Measurements from ENCODE around the gene PALLD. TPM values are rescaled to one million over a fixed set of nuclear protein-coding genes. Genes with fewer than 3 reads are reported as not detected.

The PALLD gene
- total RNA-seq, 4 donors from 2014 or later = 60.2 to 437 (median 118) TPM

- Histone ChIP-seq H3K36me3 (no peaks in the 10 kb centered on the region), H3K4me1 (peaks cover 0 to 9% (median 0%) of the 10 kb centered on the region in 3 donors), H3K4me3 (no peak overlapping the region), H3K9me3 (no peaks in the 10 kb centered on the region), H3K27ac (no peak overlapping the region), H3K27me3 (no peaks in the 10 kb centered on the region)
- DNase-seq = no peak
- TF ChIP-seq CTCF (IDR thresholded peaks at IDR 0.05) = peak in 5 of 6 experiments; percentile 21 to 52 (median 49)
- TF ChIP-seq POLR2A (IDR thresholded peaks at IDR 0.05) = no peak
- intact Hi-C loops (cut with DNase I) = loop anchor here (10.0 kb wide), 1 partner anchor 400 kb away; no protein-coding TSS in a partner anchor
- WGBS, 2 donors = 0 to 8% methylated on average over 3 of the region's 3 CpGs
Observed at GRCh38 chr4:168514249-168514852, 17.5 kb downstream of the PALLD start.

GRCh38 chr4:168515222-168516011 lies 18.6 kb downstream of the PALLD start:
- no peaks in the 10 kb centered on the region for H3K27me3 ChIP-seq
- H3K9me3 ChIP-seq = no peaks in the 10 kb centered on the region
- H3K36me3 ChIP-seq = no peaks in the 10 kb centered on the region
- H3K27ac ChIP-seq = no peak overlapping the region
- 54 to 71% methylated on average over 5 of the region's 5 CpGs for WGBS, 2 donors
- no peak overlapping the region for H3K4me3 ChIP-seq
- peaks cover 0 to 9% (median 0%) of the 10 kb centered on the region in 3 donors for H3K4me1 ChIP-seq
- TF ChIP-seq CTCF (IDR thresholded peaks at IDR 0.05) = no peak
- no peak for TF ChIP-seq POLR2A (IDR thresholded peaks at IDR 0.05)
- DNase-seq = no peak
- intact Hi-C loops (cut with DNase I) = loop anchor here (10.0 kb wide), 1 partner anchor 399 kb away; no protein-coding TSS in a partner anchor

- Histone ChIP-seq H3K9me3 (no peaks in the 10 kb centered on the region), H3K27me3 (no peaks in the 10 kb centered on the region), H3K4me3 (no peak overlapping the region), H3K4me1 (peaks cover 0 to 9% (median 0%) of the 10 kb centered on the region in 3 donors), H3K27ac (no peak overlapping the region), H3K36me3 (no peaks in the 10 kb centered on the region)
- TF ChIP-seq CTCF (IDR thresholded peaks at IDR 0.05) (no peak), POLR2A (IDR thresholded peaks at IDR 0.05) (no peak)
- DNase-seq = no peak
- intact Hi-C loops (cut with DNase I) = loop anchor here (10.0 kb wide), 1 partner anchor 398 kb away; no protein-coding TSS in a partner anchor
- WGBS, 2 donors = 68 to 73% methylated on average over 2 of the region's 2 CpGs
Observed at GRCh38 chr4:168516841-168517240, 20.0 kb downstream of the PALLD start.

- TF ChIP-seq POLR2A (IDR thresholded peaks at IDR 0.05) = no peak
- no peak for TF ChIP-seq CTCF (IDR thresholded peaks at IDR 0.05)
- Histone ChIP-seq H3K36me3 (no peaks in the 10 kb centered on the region), H3K4me3 (no peak overlapping the region), H3K27me3 (no peaks in the 10 kb centered on the region), H3K9me3 (no peaks in the 10 kb centered on the region), H3K4me1 (peaks cover 0 to 22% (median 0%) of the 10 kb centered on the region in 3 donors), H3K27ac (no peak overlapping the region)
- DNase-seq = no peak
- 100% methylated on average over 1 of the region's 1 CpG for WGBS, 2 donors
- intact Hi-C loops (cut with DNase I) = loop anchor here (10.0 kb wide), 1 partner anchor 395 kb away; no protein-coding TSS in a partner anchor
Observed at GRCh38 chr4:168519576-168519975, 22.7 kb downstream of the PALLD start.

- no peak overlapping the region for H3K4me3 ChIP-seq
- 30 to 40% methylated on average over 2 of the region's 2 CpGs for WGBS, 2 donors
- no peak overlapping the region for H3K27ac ChIP-seq
- TF ChIP-seq POLR2A (IDR thresholded peaks at IDR 0.05) (no peak), CTCF (IDR thresholded peaks at IDR 0.05) (no peak)
- no peaks in the 10 kb centered on the region for H3K36me3 ChIP-seq
- H3K27me3 ChIP-seq = peaks cover 0 to 9% (median 0%) of the 10 kb centered on the region in 4 donors
- intact Hi-C loops (cut with DNase I) = no loop called here
- peaks cover 0 to 17% (median 0%) of the 10 kb centered on the region in 3 donors for H3K4me1 ChIP-seq
- no peaks in the 10 kb centered on the region for H3K9me3 ChIP-seq
- no peak for DNase-seq
Observed at GRCh38 chr4:168521721-168522120, 24.9 kb downstream of the PALLD start.

All from esophagus squamous epithelium (tissue), 5 donors.